GM18861 (cell line): Measurements from ENCODE around the gene FOXK1.

Source experiments
- ATAC-seq: cut with Tn5 transposase; IDR thresholded peaks from one replicate; pipeline ENCODE4 v1.9.1; 2021; ENCODE audit not compliant: unreplicated experiment

FOXK1 gene

DNA sequence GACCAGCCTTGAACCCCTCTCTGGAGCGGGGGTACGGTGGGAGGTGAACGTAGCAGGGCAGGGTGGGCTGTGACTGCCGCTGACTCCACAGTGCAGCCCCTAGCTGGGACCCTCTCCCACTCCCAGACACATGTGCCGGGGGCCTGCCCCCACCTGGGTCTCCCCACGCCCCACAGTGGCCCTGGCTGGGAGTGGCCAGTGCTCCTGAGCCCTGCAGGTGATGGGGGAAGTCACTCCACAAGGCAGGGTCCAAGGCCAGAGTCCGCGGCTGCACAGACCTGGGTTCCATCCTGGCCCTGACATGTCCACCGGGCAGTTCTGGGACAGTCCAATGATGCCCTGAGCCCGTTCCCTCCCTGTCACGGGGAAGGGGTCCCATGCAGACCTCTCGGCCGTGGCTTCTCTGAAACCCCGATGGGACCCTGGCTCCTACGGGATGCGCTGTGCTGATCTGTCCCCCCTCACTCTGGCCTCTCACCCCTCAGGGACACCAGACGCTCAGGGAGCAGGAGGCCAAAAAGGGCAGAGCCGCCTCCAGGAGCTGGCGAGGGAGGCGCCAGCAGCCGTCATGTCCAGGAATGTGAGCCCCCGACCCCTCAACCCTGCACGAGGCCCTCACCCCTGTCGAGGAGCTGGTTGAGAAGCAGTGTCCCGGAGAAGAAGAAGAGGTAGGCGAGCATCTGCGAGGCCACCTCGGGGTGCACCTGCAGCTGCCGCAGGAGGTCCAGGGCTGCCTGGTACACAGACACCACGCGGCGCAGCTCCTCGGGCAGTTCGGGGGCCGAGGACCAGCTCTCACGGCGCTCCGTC lies 133.7 kb downstream of the FOXK1 start:
- ATAC-seq, result no peak

DNA sequence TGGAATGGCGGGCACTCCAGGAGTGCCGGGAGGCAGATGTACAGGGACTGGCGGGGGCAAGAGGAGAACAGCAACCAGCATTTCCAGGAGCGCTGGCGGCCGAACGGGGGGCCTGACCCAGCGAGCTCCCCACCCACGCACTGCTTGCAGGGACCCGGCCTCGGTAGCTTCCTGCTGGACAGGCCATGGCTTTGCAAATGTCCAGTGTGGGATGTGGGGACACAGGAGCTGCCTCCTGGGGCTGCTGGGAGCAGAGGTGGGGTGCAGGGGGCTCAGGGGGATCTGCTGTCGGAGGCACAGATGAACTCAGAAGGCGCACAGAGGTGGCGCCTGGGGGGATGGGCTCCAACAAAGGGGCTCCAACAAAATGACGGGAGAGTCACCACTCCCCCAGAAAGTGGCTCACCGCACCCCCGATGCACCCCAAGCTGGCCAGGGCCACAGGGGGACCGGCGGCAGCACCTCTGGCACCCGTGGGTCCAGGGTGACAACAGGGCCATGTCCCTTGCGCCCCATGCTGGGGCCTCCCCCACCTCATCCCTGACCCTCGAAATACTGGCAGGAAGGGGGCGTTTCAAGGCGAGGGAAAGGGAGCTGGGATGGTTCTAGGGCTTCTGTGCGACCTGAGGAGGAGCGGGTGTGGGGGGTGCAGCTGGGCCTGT lies 134.5 kb downstream of the FOXK1 start:
- no peak for ATAC-seq

DNA sequence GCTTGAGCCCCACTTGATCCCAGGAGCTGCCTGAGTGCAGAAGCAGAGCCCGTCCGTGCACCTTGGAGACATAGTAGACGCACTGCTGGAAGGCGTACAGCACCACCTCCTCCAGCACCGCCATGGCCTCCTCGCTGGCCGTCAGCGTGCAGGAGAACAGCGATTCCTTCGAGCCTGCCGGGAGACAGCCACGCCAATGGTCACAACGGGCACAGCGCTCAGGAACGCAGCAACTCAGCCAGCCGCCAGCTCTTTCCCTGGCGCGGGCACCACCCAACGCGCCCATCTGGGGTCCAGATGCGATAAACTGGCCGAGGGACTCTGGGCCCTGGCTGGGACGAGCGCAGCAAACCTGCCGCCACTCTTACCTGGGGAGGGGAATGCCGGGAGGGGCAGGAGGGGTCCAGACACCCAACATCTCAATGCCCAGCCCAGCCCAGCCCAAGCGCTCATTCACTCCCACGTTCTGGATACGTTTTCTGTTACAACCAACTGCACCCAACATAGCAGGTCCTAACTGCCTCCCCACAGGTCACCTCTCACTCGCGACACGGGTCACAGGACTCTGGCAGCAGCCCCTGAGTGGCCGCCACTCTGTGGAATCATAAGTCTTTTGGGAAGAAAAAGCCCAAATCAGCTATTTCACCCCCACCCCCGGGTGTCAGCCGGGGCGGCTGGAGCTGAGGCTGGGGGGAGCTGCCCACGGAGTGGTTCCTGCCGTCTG lies 135.2 kb downstream of the FOXK1 start:
- no peak for ATAC-seq

DNA sequence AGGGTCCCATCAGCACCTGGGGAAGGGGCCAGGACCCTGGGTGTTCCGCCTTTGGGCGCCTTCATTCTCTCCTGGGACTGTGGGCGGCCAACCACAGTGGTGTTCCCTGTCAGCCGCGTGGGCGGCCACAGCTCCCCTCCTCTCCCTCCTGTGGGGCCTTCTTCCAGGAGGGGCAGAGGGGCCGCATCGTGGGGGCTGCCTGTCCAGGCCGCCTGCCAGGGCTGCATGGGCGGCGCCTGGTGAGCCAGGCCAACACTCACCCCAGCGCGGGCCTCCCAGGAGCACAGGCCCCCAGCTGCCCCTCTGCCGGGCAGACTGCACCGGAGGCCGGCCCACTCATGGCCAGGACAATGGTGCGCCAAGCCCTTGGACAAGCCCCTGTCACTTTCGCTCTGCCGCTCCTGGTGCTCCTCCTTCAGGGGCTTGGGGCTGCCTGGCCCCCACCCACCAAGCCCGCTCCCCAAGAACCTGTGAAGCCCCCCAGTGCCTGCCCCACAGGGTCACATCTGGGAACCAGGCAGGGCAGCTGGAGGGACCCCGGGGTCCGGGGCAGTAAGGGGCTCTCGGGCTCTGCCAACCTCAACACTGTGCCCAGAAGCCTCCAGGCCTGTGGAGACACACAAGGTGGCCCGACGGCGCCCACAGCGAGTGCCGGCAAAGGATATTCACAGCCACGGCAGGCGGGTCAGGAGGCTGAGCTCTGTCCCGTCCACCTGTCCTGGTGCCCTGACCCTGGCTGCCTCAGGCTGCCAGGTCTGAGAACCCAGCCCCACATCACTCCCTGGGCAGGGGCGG lies 136.1 kb downstream of the FOXK1 start:
- no peak for ATAC-seq

DNA sequence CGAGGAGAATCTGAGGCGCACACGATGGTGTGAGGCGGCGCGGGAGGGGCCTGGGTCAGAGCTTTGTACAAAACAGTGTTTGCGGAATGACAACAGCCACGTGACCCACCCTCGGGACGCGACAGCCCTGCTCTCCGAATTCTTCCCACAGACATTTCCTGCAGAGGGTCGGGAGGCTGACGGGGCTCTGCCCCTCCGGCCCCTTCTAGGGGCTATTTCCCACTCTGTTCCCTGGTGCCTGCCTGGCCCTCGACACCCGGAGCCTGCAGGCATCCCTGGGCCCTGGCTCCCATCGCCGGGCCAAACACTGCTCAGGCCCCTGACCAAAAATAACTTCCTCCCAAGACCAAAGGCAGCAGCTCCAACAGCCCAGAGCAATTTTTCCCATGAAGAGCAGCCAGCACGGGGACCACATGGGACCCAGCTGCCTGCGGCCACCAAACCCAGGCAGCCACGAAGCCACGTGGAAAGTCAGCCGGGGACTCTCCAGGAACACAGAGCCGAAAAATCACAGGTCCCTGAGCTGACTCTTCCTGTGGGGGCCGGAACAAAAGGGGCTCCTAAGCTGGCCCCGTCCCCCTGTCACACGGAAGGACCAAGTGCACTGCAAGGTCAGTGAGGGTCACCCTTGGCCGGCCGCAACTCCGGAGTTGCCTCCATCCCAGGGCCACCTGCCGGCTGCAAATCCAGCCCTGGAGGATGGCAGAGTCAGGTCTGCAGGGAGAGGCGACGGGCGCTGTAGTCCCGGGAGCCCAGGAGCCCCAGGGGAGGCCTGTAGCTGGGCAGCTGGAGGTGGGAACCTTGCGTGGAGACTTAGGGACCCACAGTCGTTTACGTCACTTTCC lies 137.7 kb downstream of the FOXK1 start:
- no peak for ATAC-seq

DNA sequence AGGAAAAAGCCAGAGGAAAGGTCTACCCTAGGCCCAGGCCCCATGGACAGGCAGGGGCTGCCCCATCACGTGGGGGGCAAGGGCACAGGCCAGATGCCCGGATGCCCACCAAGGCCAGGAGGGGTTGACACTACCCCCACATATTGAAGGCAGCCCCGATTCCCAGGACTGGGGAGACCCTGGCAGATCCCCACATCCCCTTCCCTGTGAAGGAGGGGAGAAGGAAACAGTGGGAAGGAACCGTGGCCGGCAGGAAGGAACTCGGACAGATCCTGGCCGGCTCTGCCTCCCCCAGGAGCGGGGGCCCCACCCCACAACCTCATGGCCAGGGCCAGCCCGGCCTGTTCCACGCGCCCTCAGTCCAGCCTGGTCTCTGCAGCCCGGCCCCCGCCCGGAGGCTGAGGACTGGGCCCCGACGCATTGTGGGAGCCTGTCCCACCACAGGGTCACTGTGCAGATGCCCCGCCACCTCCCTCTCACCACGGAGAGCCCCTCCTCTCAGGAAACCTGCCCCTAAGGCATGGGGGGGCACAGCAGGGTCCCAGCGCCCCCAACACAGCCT lies 138.4 kb downstream of the FOXK1 start:
- ATAC-seq, result no peak
